ENCODE measurements around the gene LRCH4. TPM values are rescaled to one million over a fixed set of nuclear protein-coding genes. Genes with fewer than 3 reads are reported as not detected.

The LRCH4 gene
- total RNA-seq, 1 experiment from 2014 or later, result 42.4 TPM

GRCh38 chr7:100562195-100563099, 23.5 kb downstream of the LRCH4 start:
- no TSS peak for BruUV-seq (replicated peaks)
- no peaks in the 10 kb centered on the region for H3K36me3 ChIP-seq (ENCODE audit: insufficient read depth, low read length, poor library complexity, severe bottlenecking)
- POLR2A ChIA-PET (ENCODE audit: low non-redundant PET), result no interaction called here

GRCh38 chr7:100561491-100562194, 24.3 kb downstream of the LRCH4 start:
- Histone ChIP-seq H3K27ac (ENCODE audit: low read depth, low read length, poor library complexity, severe bottlenecking) (no peak overlapping the region), H3K36me3 (ENCODE audit: insufficient read depth, low read length, poor library complexity, severe bottlenecking) (no peaks in the 10 kb centered on the region), H3K9me3 (ENCODE audit: low read depth, low read length, poor library complexity, severe bottlenecking) (no peaks in the 10 kb centered on the region), H3K27me3 (replicated peaks; ENCODE audit: insufficient read depth, low read depth, low read length, poor library complexity) (no peaks in the 10 kb centered on the region), H3K4me3 (ENCODE audit: low read depth, low read length, poor library complexity, severe bottlenecking) (no peak overlapping the region), H3K4me1 (ENCODE audit: insufficient read depth, low read length, poor library complexity, severe bottlenecking) (no peaks in the 10 kb centered on the region)
- no TSS peak for BruUV-seq (replicated peaks)
- DNase-seq (ENCODE audit: low spot score), result no peak
- POLR2A ChIA-PET (ENCODE audit: low non-redundant PET), result no interaction called here
- intact Hi-C loops (cut with micrococcal nuclease; ENCODE audit: unreplicated experiment), result loop anchor here (5.0 kb wide), 1 partner anchor 131 kb away; the partner anchor contains the start of gene GIGYF1
- no peak for TF ChIP-seq CTCF (conservative IDR thresholded peaks at IDR 0.05; ENCODE audit: low read depth, low read length)
- no peak for TF ChIP-seq EZH2 (IDR thresholded peaks at IDR 0.05; ENCODE audit: borderline replicate concordance, low read depth, low read length, poor library complexity, severe bottlenecking)
- CTCF ChIA-PET, result interaction anchor here (0.6 kb wide), 1 partner anchor 86 kb away, joined by 5 read pairs; no protein-coding TSS in a partner anchor

More at GRCh38 chr7:100562195-100563099, 23.5 kb downstream of the LRCH4 start:
- Histone ChIP-seq H3K27me3 (replicated peaks; ENCODE audit: insufficient read depth, low read depth, low read length, poor library complexity) (no peaks in the 10 kb centered on the region), H3K4me1 (ENCODE audit: insufficient read depth, low read length, poor library complexity, severe bottlenecking) (no peaks in the 10 kb centered on the region), H3K4me3 (ENCODE audit: low read depth, low read length, poor library complexity, severe bottlenecking) (no peak overlapping the region), H3K27ac (ENCODE audit: low read depth, low read length, poor library complexity, severe bottlenecking) (no peak overlapping the region), H3K9me3 (ENCODE audit: low read depth, low read length, poor library complexity, severe bottlenecking) (no peaks in the 10 kb centered on the region)
- CTCF ChIA-PET, result interaction anchor here (0.6 kb wide), 1 partner anchor 51 kb away, joined by 4 read pairs; no protein-coding TSS in a partner anchor
- no peak for TF ChIP-seq EZH2 (IDR thresholded peaks at IDR 0.05; ENCODE audit: borderline replicate concordance, low read depth, low read length, poor library complexity, severe bottlenecking)
- no peak for TF ChIP-seq CTCF (conservative IDR thresholded peaks at IDR 0.05; ENCODE audit: low read depth, low read length)
- intact Hi-C loops (cut with micrococcal nuclease; ENCODE audit: unreplicated experiment), result loop anchor here (5.0 kb wide), 1 partner anchor 130 kb away; the partner anchor contains the start of gene GIGYF1
- no peak for DNase-seq (ENCODE audit: low spot score)

- POLR2A ChIA-PET (ENCODE audit: low non-redundant PET), result no interaction called here
- TF ChIP-seq EZH2 (IDR thresholded peaks at IDR 0.05; ENCODE audit: borderline replicate concordance, low read depth, low read length, poor library complexity, severe bottlenecking) (no peak), CTCF (conservative IDR thresholded peaks at IDR 0.05; ENCODE audit: low read depth, low read length) (no peak)
- no peaks in the 10 kb centered on the region for H3K27me3 ChIP-seq (replicated peaks; ENCODE audit: insufficient read depth, low read depth, low read length, poor library complexity)
- DNase-seq (ENCODE audit: low spot score), result no peak
- H3K4me3 ChIP-seq (ENCODE audit: low read depth, low read length, poor library complexity, severe bottlenecking), result no peak overlapping the region
- H3K9me3 ChIP-seq (ENCODE audit: low read depth, low read length, poor library complexity, severe bottlenecking), result no peaks in the 10 kb centered on the region
- intact Hi-C loops (cut with micrococcal nuclease; ENCODE audit: unreplicated experiment), result loop anchor here (1.0 kb wide), 1 partner anchor 90 kb away; no protein-coding TSS in a partner anchor
- peaks cover 7% of the 10 kb centered on the region for H3K36me3 ChIP-seq (ENCODE audit: insufficient read depth, low read length, poor library complexity, severe bottlenecking)
- BruUV-seq (replicated peaks), result no TSS peak
- no peak overlapping the region for H3K27ac ChIP-seq (ENCODE audit: low read depth, low read length, poor library complexity, severe bottlenecking)
- CTCF ChIA-PET, result interaction anchor here (0.6 to 2.0 kb wide), 10 partner anchors 9 to 132 kb away, joined by 3 to 24 read pairs (median 9); partner anchors contain the start of genes FBXO24 and TSC22D4
- H3K4me1 ChIP-seq (ENCODE audit: insufficient read depth, low read length, poor library complexity, severe bottlenecking), result no peaks in the 10 kb centered on the region
Measured at GRCh38 chr7:100559127-100559526, 26.8 kb downstream of the LRCH4 start.

Data from A673 (cell line).